ENCODE data around the gene KIAA1671.

KIAA1671 gene

DNA sequence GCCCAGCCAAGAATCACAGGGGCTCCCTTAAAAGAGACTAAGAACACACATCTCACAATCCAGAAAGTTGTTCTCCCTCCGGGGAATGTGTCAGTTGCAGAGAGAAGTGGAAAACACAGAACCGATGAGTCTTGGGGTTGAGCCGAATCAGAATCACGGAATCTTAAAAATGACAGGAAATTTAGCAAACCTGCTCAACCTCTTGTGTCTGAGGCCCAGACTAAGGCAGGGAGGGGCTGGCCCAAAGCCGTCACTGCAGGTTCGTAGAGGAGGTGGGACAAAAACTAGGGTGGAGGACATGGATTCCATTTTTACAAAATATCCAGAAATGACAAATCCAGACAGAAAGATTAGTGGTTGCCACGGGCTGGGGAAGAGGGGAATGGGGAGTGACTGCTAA is 63.8 kb downstream of the KIAA1671 start:
- ATAC-seq: no peak

DNA sequence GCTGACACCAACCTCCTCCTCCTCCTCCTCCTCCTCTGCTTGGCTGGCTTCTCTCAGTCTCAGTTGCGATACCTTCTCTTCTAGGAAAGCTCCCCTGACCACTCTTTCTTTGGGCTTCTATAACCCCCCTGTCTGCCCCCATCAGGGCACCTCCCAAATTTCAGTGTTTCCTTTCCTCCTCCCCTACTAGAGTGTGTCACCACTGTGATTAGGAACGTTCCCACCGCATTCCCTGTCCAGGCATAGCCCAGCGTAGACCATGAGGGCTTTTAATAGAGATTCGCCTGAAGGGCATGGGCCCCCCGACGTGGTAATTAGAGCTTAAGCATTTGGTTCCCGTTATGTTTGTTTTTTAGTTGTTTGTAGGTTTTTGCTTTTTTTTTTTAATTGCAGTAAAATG is 65.5 kb downstream of the KIAA1671 start:
- no peak for ATAC-seq

DNA sequence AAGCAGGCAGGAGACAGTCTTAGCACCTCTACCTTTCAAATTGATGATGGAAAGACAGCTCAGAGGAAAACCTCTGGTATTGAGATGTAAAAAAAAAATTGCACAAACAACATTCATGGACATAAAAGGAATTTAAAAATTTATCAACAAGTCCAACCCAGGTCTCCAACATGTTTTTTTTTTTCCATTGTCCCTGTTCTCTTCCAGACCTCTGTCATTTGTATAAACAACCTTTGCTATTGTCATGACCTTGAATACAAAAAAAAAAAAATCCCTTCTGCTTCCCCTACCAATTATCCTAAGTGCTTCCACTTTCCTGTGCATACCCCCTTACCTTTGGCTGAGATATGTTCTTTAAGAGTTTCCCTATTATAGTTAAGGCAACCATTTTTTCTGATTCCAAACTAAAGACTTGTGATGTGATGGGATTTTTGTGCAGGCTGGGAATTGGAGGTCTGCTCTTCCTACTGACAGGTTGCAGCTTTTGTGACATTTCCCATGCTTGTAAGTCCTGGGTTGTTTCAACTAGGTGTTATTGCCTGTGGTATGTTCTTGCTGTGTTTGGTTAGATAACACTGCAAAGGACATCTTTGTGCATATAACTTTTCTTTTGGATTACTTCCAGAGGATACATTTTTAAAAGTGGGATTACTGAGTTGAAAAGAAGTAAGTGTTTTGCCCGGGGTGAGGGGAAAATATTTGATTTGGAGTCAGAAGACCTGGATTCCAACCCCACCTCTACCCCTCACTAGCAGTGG is 67.1 kb downstream of the KIAA1671 start:
- ATAC-seq: no peak

DNA sequence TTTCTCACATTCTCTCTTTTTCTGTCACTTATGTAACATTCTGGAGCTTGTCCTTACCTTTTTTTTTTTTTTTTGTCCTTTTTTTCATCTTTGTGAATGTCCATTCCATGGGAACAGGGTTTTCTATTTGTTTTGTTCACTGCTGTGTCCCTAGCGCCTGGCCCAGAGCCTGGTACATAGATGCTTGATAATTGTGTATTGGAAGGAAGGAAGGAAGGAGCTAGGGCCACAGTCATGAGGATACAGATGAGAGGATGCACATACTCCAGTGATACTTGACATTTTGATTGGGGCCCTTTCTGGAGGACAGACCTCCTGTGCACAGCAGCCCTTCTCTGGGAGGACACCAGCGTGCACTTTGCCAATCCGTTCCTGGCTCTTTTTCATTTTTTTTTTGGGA is 68.9 kb downstream of the KIAA1671 start:
- ATAC-seq: no peak

DNA sequence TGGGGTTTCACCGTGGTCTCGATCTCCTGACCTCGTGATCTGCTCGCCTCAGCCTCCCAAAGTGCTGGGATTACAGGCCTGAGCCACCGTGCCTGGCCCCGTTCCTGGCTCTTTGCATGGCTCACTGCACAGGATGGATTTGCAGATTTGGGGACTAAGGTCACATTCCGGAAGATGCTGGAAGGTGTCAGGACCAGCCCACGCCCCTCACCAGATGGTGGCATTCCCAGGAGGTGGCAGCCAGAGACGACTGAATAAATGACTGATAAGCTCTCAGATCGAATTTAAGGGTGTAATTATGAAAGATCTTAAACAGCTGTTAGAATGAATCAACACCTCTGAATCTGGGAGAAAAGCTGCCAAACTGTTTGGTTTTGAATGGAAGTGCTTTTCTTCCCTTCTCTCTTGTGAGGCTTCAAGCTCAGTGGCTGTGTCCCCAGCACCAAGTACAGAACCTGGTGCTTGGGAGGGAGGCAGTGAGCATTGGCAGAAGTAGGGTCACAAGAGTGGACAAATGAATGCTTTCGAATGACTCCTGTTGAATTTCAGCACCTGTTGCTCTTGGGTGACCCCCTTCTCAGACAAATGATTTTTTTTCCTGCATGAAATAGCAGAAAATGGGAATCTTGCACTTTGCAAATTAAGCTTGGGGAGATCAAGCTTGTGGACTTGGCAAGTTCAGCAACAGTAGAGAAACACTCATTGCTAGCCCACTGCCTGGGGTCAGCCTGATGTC is 69.6 kb downstream of the KIAA1671 start:
- no peak for ATAC-seq

DNA sequence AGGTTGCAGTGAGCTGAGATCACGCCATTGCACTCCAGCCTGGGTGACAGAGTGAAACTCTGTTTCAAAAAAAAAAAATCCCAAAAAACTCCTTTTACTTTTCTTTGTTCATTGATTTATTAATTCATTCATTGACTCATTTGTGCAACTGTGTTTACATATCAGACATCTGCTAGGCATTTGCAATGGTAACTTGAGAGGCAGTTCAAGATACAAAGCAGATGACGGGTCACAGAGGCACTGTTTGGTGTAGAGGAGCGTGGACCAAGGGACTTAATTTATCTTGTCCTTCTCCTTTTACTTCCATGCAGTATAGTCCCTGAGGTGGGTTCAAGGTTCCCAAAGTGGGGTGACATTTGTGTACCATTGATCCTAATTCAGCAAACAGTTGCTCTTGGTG is 71.4 kb downstream of the KIAA1671 start:
- peak in 1 of 2 donors; percentile 6 for ATAC-seq

DNA sequence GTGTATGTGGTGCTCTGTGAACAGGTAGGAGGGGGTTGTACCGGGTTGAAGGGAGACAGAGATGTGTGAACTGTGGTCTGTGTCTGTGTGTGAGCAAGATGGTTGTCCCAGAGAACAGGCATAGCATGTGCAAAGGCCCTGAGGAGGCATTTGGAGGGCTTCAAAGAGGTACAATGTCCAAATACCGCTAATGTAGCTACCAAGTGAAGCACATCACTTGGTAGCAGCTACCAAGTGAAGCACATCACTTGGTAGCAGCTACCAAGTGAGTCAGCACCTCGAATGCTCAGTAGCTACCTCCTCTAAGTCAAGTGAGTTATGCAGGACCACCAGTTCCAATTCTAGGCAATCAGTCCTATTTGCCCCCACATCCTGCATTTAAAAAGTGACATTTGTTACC is 72.4 kb downstream of the KIAA1671 start:
- ATAC-seq: no peak

DNA sequence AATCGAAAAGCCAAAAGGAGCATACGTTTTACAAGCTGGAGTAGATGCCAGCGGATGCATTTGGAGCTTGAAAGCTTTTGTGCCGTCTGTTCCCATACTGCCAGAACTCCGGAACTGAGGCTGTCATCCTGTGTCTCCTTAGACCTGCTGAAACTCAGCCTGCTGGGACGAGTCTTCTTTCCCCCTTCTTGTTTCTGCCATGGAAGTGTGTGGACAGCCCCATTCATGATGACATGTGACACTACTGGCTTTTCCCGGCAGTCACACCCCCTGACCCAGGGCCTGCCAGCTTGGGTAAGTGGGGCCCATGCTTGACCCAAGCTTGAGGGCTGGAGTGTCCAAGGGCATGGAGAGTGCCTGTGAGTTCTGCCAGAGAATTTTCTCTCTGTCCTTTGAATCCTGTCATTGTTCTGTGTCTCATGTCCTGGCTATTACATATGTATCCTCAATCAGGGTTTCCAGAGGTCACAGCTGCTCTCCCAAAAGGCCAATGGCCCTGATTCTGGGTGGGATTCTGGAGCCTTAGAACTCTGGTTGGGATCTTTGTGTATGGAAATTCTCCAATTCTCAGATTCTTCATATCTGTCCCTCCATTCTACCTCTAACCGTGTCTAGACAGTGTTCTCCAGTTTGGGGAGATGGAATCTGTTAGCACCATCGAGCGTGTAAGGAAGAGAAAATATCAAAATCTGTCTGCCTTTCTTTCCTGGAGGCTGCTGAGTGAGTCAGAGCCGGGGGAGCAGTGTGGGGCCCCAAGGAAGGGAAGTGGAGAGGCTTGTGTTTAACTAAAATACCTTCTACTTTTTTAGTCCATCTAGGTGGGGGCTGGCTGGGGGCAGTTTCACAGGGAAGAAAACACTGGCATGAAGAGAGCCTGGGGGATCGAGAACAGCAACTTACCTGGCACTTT is 73.2 kb downstream of the KIAA1671 start:
- ATAC-seq: no peak

DNA sequence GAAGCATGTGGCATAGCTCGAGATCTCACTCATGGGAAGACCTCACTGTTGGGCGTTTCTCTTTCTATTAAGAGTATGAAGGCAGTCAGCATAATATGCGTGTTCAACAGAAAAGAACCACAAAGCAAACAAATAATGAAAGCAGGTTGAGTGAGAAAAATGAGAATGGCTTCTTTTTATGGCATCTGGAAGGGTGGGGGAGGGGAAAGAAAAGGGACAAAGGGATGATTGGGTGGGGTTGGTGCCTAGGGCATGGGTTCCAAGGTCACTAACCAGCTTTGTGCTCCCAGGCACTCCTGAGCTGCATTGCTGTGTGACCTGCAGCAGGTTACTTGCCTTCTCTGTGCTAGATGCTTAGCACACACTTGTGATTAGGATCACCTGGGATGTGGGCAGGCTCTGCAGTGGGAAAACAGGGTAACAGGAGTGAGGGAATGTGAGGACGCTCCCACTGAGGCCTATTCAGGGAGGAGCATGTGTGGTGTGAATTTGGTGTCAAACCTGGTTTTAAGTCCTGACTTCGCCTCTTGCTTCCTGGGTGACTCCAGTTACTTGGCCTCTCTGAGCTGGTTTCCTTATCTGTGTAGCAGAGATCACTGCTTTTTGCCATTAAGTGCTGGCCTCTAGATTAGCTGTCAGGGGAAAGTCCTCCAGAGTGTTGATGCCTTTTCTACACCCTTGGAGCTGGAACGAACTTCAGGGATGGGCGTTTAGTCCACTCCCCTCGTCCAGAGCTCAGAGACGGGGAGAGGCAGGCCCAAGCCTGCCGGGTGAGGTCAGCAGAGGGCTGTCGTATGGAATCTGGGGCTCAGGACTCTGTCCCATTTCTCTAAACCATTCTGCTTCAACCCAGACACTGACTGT is 74.8 kb downstream of the KIAA1671 start:
- ATAC-seq: no peak

DNA sequence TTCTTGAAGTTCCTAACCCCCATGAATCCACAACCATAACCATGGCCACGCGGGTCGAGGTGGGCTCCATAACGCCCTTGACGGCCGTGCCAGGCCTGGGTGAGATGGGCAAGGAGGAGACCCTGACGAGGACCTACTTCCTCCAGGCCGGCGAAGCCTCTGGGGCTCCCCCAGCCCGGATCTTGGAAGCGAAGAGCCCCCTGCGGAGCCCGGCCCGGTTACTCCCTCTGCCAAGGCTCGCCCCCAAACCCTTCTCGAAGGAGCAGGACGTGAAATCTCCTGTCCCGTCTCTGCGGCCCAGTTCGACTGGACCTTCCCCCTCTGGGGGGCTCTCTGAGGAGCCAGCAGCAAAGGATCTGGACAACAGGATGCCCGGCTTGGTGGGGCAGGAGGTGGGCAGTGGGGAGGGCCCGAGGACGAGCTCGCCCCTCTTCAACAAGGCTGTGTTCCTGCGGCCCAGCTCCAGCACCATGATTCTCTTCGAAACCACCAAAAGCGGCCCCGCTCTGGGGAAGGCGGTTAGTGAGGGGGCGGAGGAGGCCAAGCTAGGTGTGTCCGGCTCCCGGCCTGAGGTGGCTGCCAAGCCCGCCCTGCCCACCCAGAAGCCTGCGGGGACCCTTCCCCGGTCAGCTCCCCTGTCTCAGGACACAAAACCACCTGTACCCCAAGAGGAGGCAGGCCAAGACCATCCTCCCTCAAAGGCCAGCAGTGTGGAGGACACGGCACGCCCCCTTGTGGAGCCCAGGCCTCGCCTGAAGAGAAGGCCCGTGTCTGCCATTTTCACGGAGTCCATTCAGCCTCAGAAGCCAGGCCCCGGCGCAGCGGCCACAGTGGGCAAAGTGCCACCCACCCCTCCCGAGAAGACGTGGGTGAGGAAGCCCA is 75.7 kb downstream of the KIAA1671 start:
- ATAC-seq: no peak

DNA sequence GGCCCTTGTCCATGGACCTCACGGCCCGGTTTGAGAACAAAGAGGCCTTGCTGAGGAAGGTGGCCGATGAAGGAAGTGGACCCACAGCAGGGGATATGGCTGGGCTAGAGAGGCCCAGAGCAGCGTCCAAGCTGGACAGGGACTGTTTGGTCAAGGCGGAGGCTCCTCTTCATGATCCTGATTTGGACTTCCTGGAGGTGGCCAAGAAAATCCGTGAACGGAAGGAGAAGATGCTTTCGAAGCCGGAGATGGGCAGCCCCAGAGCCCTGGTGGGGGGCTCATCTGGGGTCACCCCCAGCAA is 76.3 kb downstream of the KIAA1671 start:
- no peak for ATAC-seq

DNA sequence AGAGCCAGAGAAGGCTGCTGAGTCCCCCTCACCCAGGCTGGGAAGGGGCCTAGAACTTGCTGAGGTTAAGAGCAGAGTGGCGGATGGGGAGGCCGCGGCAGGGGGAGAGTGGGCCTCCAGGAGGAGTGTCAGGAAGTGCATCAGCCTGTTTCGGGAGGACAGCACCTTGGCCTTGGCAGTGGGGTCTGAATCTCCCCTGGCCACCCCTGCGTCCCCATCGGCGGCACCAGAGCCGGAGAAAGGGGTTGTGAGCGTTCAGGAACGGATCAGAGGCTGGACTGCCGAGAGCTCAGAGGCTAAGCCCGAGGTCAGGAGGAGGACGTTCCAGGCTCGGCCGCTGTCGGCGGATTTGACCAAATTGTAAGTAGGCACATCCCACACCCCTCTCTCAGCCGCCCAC is 76.7 kb downstream of the KIAA1671 start:
- ATAC-seq: no peak

DNA sequence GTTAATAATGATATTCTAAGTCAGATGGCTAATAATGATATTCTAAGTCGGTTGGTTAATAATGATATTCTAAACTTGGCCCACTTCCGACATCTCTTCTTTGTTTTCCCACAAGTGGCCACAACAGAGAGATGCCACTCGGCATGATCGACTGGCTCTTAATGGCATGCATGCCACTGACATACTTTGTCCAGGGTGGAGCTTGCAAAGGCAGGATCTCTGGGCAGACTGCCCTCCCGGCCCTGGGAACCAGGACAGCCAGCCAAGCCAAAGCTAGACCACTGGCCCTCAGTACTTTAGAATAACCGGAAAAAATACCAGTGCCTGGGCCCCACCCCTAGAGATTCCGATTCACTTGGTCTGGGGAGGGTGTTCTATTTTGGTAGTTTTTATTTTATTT is 78.1 kb downstream of the KIAA1671 start:
- ATAC-seq: no peak

DNA sequence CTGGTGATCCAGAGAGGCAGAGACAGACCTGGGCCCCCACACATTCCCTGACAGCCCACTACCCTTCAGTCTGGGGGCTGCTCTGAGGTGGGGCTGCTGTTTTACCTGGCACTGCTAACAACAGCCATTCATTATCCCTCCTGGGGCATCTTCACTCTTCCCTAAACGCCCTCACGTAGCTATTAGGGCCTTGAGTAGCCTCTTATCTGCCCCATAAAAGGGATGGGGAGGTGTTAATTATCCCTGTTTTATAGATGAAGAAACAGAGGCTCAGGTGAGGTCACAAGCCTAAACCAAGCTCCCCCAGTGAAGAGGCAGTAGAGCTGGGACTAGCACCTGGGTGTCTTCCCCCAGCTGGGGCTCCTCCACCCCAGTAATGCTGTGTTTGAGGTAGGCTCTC is 79.5 kb downstream of the KIAA1671 start:
- no peak for ATAC-seq

DNA sequence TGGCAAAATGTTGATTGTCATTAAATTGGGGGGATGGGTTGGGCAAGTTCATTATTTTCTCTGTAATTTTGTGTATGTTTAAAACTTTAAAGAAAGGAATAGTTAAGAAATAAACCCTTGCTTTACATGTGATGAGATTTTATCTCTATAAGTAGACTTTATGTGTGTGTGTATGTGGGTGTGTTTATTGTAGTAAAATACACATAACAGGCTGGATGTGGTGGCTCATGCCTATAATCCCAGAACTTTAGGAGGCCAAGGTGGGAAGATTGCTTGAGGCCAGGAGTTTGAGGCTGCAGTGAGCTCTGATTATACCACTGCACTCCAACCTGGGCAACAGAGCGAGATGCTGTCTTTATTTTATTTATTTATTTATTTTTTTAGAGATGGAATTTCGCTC is 83.2 kb downstream of the KIAA1671 start:
- ATAC-seq: no peak

DNA sequence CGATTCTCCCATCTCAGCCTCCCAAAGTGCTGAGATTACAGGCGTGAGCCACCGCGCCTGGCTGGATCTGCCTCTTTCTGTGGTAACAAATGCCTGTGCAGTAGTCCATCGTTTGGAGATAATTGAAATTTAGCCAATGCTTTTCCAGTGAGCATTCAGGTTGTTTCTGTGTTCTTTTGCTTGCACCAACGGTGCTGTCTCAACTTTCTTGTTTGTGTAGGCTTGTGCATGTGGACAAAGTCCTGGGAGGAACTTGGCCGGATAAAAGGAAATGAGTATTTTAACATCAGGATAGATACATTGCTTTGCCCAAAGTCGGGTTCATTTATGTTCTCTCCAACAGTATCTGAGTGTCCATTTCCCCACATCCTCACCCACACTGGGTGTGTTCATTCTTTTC is 85.7 kb downstream of the KIAA1671 start:
- no peak for ATAC-seq

DNA sequence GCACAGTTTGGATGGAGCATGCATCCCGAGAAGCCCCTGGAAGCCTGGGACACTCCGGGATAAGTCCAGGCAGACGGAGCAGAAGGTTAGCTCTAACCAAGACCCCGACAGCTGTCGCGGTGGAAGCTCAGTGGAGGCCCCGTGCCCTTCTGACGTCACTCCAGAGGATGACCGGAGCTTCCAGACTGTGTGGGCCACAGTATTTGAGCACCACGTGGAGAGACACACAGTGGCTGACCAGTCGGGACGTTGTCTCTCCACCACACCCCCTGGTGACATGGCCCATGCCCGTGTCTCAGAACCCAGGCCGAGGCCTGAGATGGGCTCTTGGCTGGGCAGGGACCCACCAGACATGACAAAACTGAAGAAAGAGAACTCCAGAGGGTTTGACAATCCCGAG is 86.3 kb downstream of the KIAA1671 start:
- ATAC-seq: no peak

DNA sequence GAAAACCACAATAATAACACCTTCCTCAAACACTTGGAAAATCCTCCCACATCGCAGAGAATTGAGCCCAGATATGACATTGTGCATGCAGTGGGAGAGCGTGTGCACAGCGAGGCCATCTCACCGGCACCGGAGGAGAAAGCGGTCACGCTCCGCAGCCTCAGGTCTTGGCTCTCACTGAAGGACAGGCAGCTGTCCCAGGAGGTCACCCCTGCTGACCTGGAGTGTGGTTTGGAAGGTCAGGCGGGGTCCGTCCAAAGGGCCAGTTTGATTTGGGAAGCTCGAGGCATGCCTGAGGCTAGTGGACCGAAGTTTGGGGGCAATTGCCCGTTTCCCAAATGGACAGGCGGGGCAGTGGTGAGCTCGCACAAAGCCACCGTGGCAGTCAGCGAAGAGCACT is 86.7 kb downstream of the KIAA1671 start:
- ATAC-seq: no peak

DNA sequence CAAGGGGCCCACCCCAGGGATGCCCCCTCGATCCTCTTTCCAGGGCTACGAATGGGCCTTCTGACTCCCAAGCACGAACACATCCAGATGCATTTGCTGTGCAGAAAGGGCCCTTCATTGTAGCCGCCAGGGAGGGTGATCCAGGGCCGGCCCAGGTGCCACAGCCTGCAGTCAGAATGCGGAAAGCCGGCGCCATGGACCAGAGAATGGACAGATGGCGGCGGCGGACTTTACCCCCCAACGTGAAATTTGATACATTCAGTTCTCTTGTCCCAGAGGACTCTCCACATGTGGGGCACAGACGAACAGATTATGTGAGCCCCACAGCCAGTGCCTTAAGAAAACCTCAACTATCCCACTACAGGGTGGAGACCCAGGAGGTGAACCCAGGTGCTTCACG is 87.2 kb downstream of the KIAA1671 start:
- ATAC-seq: no peak

DNA sequence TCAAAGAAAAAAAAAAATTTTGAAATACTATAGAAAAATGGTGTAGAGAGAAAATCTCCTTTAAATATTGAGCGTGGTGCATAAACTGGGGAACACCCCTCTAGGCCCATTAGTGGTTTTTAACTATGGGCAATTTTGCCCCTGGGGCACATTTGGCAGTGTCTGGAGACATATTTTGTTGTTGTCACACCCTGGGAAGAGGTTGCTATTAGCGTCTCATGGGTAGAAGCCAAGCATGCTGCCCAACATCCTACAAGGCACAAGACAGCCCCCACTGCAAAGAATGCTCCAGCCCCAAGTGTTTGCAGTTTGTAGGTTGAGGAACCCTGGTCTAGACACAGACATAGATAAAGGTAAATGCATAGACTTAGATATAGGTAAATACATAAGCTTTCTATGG is 92.6 kb downstream of the KIAA1671 start:
- no peak for ATAC-seq

DNA sequence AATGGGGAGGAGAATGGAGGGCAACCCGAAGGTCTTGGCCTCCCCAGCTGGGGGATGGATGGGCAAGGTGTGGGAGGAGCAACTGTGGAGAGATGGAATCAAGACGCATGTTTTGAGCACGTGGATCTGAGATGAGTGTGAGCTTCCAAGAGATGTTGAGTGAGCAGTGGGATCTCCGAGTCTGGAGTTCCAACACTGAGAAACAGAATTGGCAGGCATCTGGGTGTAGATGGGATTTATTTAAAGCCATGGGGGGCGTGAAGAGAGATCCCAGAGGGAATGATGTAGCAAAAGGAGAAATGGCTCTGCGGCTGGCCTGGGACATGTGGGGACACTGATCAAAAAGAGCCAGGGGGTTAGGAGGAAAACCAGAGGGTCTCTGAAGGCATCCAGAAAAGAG is 95.6 kb downstream of the KIAA1671 start:
- no peak for ATAC-seq
